ENCODE data around the gene MLLT10.
A peak's percentile ranks its signal among the peaks of the same experiment; 100 is the strongest.

MLLT10 gene

DNA sequence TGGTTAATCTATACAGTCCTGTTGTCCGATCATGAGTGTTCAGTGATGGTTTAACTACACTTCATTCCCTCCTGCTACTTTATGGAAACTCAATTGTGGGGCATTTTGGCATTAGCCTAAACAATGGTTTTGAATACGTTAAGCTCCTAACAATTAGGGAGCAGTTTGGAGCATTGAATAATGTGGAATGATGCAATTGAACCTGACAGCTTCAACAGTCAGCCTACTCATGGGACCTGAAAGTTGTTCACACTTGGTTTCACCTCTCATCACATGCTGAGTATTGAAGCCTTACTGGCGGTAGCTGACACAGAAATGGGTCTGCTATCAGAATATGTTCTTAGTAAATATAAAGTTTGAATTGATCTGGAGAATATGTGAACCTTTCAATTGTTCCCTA lies 186.1 kb downstream of the MLLT10 start:
- no peak overlapping the region for H2BK5ac ChIP-seq (ENCODE audit: low read depth, low read length, poor library complexity, severe bottlenecking)
- H3K23ac ChIP-seq (ENCODE audit: low read length in 2 of 2): no peak overlapping the region
- no peak overlapping the region for H2BK120ac ChIP-seq (ENCODE audit: low read depth, low read length)
- DNase-seq: no peak
- peaks cover 0 to 49% of the 10 kb centered on the region in 2 experiments for H3K36me3 ChIP-seq (ENCODE audit: control insufficient read depth in 1 of 2, insufficient read depth in 2 of 2, low read depth in 1 of 2, low read length in 2 of 2)
- H3K4me3 ChIP-seq (ENCODE audit: insufficient read depth in 1 of 2, low read depth in 1 of 2, low read length in 2 of 2): no peak overlapping the region
- no peak overlapping the region for H3K9ac ChIP-seq (ENCODE audit: low read length)
- no peak overlapping the region for H2BK12ac ChIP-seq (ENCODE audit: low read length in 2 of 2)
- H3K4me1 ChIP-seq (ENCODE audit: control insufficient read depth, insufficient read depth, low read depth, low read length): no peaks in the 10 kb centered on the region
- H3K9me3 ChIP-seq (ENCODE audit: control insufficient read depth, low read length): no peaks in the 10 kb centered on the region
- H3K27me3 ChIP-seq (ENCODE audit: control insufficient read depth in 1 of 2, insufficient read depth in 1 of 2, low read length in 2 of 2): no peaks in the 10 kb centered on the region
- H3K27ac ChIP-seq (ENCODE audit: low read length, poor library complexity, severe bottlenecking): no peak overlapping the region
- peaks cover 2% of the 10 kb centered on the region for H3K79me1 ChIP-seq (replicated peaks; ENCODE audit: low read length, poor library complexity, severe bottlenecking)
- no peak overlapping the region for H2AK5ac ChIP-seq (ENCODE audit: low read length, severe bottlenecking)
- no peak overlapping the region for H3K4ac ChIP-seq (ENCODE audit: low read depth in 1 of 2, low read length in 2 of 2)
- H3K14ac ChIP-seq (ENCODE audit: low read length in 2 of 2): no peak overlapping the region
- no peak overlapping the region for H3K18ac ChIP-seq (ENCODE audit: low read depth in 1 of 2, low read length in 2 of 2)
- 90% methylated on average over 3 of the region's 3 CpGs for WGBS
- H2AFZ ChIP-seq (ENCODE audit: low read depth, low read length): no peak overlapping the region
- H3K4me2 ChIP-seq (ENCODE audit: low read length, poor library complexity, severe bottlenecking): no peak overlapping the region
- no peak overlapping the region for H4K91ac ChIP-seq (ENCODE audit: low read length)
- no peak overlapping the region for H4K8ac ChIP-seq (ENCODE audit: low read length)
- no peak overlapping the region for H2BK15ac ChIP-seq (ENCODE audit: low read depth, poor library complexity, severe bottlenecking)

GRCh38 chr10:21721000-21721665 lies 187.1 kb downstream of the MLLT10 start:
- H4K91ac ChIP-seq (ENCODE audit: low read length): no peak overlapping the region
- no peak overlapping the region for H2AFZ ChIP-seq (ENCODE audit: low read depth, low read length)
- 69% methylated on average over 6 of the region's 6 CpGs for WGBS
- H3K4me3 ChIP-seq (ENCODE audit: insufficient read depth in 1 of 2, low read depth in 1 of 2, low read length in 2 of 2): no peak overlapping the region
- H3K18ac ChIP-seq (ENCODE audit: low read depth in 1 of 2, low read length in 2 of 2): no peak overlapping the region
- peaks cover 4% of the 10 kb centered on the region for H3K4me1 ChIP-seq (ENCODE audit: control insufficient read depth, insufficient read depth, low read depth, low read length)
- no peak overlapping the region for H3K9ac ChIP-seq (ENCODE audit: low read length)
- no peak overlapping the region for H3K23ac ChIP-seq (ENCODE audit: low read length in 2 of 2)
- H3K4me2 ChIP-seq (ENCODE audit: low read length, poor library complexity, severe bottlenecking): no peak overlapping the region
- H3K14ac ChIP-seq (ENCODE audit: low read length in 2 of 2): no peak overlapping the region
- no peak overlapping the region for H2BK12ac ChIP-seq (ENCODE audit: low read length in 2 of 2)
- no peak overlapping the region for H2BK120ac ChIP-seq (ENCODE audit: low read depth, low read length)
- no peak overlapping the region for H3K4ac ChIP-seq (ENCODE audit: low read depth in 1 of 2, low read length in 2 of 2)
- H3K9me3 ChIP-seq (ENCODE audit: control insufficient read depth, low read length): no peaks in the 10 kb centered on the region
- no peaks in the 10 kb centered on the region for H3K27me3 ChIP-seq (ENCODE audit: control insufficient read depth in 1 of 2, insufficient read depth in 1 of 2, low read length in 2 of 2)
- H3K79me1 ChIP-seq (replicated peaks; ENCODE audit: low read length, poor library complexity, severe bottlenecking): peaks cover 2% of the 10 kb centered on the region
- no peak overlapping the region for H4K8ac ChIP-seq (ENCODE audit: low read length)
- H2BK15ac ChIP-seq (ENCODE audit: low read depth, poor library complexity, severe bottlenecking): no peak overlapping the region
- no peak overlapping the region for H2BK5ac ChIP-seq (ENCODE audit: low read depth, low read length, poor library complexity, severe bottlenecking)
- peaks cover 0 to 39% of the 10 kb centered on the region in 2 experiments for H3K36me3 ChIP-seq (ENCODE audit: control insufficient read depth in 1 of 2, insufficient read depth in 2 of 2, low read depth in 1 of 2, low read length in 2 of 2)
- peak; percentile 50 for DNase-seq
- no peak overlapping the region for H2AK5ac ChIP-seq (ENCODE audit: low read length, severe bottlenecking)
- no peak overlapping the region for H3K27ac ChIP-seq (ENCODE audit: low read length, poor library complexity, severe bottlenecking)

GRCh38 chr10:21722209-21722608 lies 188.2 kb downstream of the MLLT10 start:
- Histone ChIP-seq H3K4me1 (ENCODE audit: control insufficient read depth, insufficient read depth, low read depth, low read length) (peaks cover 4% of the 10 kb centered on the region), H2BK15ac (ENCODE audit: low read depth, poor library complexity, severe bottlenecking) (no peak overlapping the region), H3K9ac (ENCODE audit: low read length) (no peak overlapping the region)

GRCh38 chr10:21724020-21724589 lies 190.1 kb downstream of the MLLT10 start:
- Histone ChIP-seq H3K27me3 (ENCODE audit: control insufficient read depth in 1 of 2, insufficient read depth in 1 of 2, low read length in 2 of 2) (no peaks in the 10 kb centered on the region), H3K4me3 (ENCODE audit: insufficient read depth in 1 of 2, low read depth in 1 of 2, low read length in 2 of 2) (no peak overlapping the region), H4K91ac (ENCODE audit: low read length) (no peak overlapping the region), H2BK15ac (ENCODE audit: low read depth, poor library complexity, severe bottlenecking) (no peak overlapping the region), H2AK5ac (ENCODE audit: low read length, severe bottlenecking) (no peak overlapping the region), H2BK120ac (ENCODE audit: low read depth, low read length) (no peak overlapping the region), H2AFZ (ENCODE audit: low read depth, low read length) (no peak overlapping the region), H2BK5ac (ENCODE audit: low read depth, low read length, poor library complexity, severe bottlenecking) (no peak overlapping the region), H3K4me2 (ENCODE audit: low read length, poor library complexity, severe bottlenecking) (no peak overlapping the region), H3K27ac (ENCODE audit: low read length, poor library complexity, severe bottlenecking) (no peak overlapping the region), H3K9me3 (ENCODE audit: control insufficient read depth, low read length) (no peaks in the 10 kb centered on the region), H2BK12ac (ENCODE audit: low read length in 2 of 2) (no peak overlapping the region), H3K23ac (ENCODE audit: low read length in 2 of 2) (no peak overlapping the region), H3K4me1 (ENCODE audit: control insufficient read depth, insufficient read depth, low read depth, low read length) (peaks cover 4% of the 10 kb centered on the region), H3K79me1 (replicated peaks; ENCODE audit: low read length, poor library complexity, severe bottlenecking) (peaks cover 2% of the 10 kb centered on the region), H3K4ac (ENCODE audit: low read depth in 1 of 2, low read length in 2 of 2) (no peak overlapping the region), H3K36me3 (ENCODE audit: control insufficient read depth in 1 of 2, insufficient read depth in 2 of 2, low read depth in 1 of 2, low read length in 2 of 2) (peaks cover 0 to 42% of the 10 kb centered on the region in 2 experiments), H3K14ac (ENCODE audit: low read length in 2 of 2) (no peak overlapping the region), H4K8ac (ENCODE audit: low read length) (no peak overlapping the region), H3K18ac (ENCODE audit: low read depth in 1 of 2, low read length in 2 of 2) (no peak overlapping the region), H3K9ac (ENCODE audit: low read length) (no peak overlapping the region)
- WGBS: 66% methylated on average over 3 of the region's 7 CpGs
- DNase-seq: peak; percentile 57

More at GRCh38 chr10:21722209-21722608, 188.2 kb downstream of the MLLT10 start:
- Histone ChIP-seq H3K4me3 (ENCODE audit: insufficient read depth in 1 of 2, low read depth in 1 of 2, low read length in 2 of 2) (no peak overlapping the region), H3K27me3 (ENCODE audit: control insufficient read depth in 1 of 2, insufficient read depth in 1 of 2, low read length in 2 of 2) (no peaks in the 10 kb centered on the region), H4K8ac (ENCODE audit: low read length) (no peak overlapping the region), H3K27ac (ENCODE audit: low read length, poor library complexity, severe bottlenecking) (no peak overlapping the region), H2BK12ac (ENCODE audit: low read length in 2 of 2) (no peak overlapping the region), H2AK5ac (ENCODE audit: low read length, severe bottlenecking) (no peak overlapping the region), H2AFZ (ENCODE audit: low read depth, low read length) (no peak overlapping the region), H3K4ac (ENCODE audit: low read depth in 1 of 2, low read length in 2 of 2) (no peak overlapping the region), H3K79me1 (replicated peaks; ENCODE audit: low read length, poor library complexity, severe bottlenecking) (peaks cover 2% of the 10 kb centered on the region), H2BK5ac (ENCODE audit: low read depth, low read length, poor library complexity, severe bottlenecking) (no peak overlapping the region), H2BK120ac (ENCODE audit: low read depth, low read length) (no peak overlapping the region), H4K91ac (ENCODE audit: low read length) (no peak overlapping the region), H3K36me3 (ENCODE audit: control insufficient read depth in 1 of 2, insufficient read depth in 2 of 2, low read depth in 1 of 2, low read length in 2 of 2) (peaks cover 0 to 39% of the 10 kb centered on the region in 2 experiments), H3K23ac (ENCODE audit: low read length in 2 of 2) (no peak overlapping the region), H3K18ac (ENCODE audit: low read depth in 1 of 2, low read length in 2 of 2) (no peak overlapping the region), H3K4me2 (ENCODE audit: low read length, poor library complexity, severe bottlenecking) (no peak overlapping the region), H3K9me3 (ENCODE audit: control insufficient read depth, low read length) (no peaks in the 10 kb centered on the region), H3K14ac (ENCODE audit: low read length in 2 of 2) (no peak overlapping the region)
- DNase-seq: no peak
- WGBS: no CpG with 5 or more reads among the region's 2 CpGs
